Measurements from ENCODE around the gene SLC9A8. TPM values are rescaled to one million over a fixed set of nuclear protein-coding genes. Genes with fewer than 3 reads are reported as not detected.

Gene SLC9A8
- total RNA-seq, 1 experiment from 2014 or later, result 2.3 TPM

DNA sequence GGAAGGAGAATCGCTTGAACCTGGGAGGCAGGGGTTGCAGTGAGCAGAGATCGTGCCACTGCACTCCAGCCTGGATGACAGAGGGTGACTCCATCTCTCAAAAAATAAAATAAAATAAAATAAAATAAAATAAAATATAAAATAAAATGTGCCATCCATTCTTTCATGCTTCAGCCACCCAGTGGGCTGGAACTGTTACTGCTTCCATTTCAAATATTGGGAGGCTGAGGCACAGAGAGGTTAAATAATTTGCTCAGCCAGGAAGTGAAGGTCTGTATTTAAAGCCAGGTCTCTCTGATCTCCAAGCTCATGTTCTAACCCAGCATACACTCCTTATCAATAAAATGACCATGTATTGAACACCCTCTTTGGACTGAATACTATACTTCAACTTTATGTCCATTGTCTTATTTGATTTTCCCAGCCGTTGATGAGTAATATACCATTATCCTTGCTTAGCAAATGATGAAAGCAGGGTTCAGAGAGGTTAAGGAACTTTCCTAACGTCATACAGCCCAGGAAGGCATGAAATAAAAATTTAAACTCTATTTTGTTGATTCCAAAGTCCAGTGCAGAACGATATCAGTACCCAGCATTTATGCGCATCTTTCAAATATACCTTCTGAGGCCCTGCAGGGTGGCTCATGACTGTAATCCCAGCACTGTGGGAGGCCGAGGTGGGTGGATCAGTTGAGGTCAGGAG lies 25.8 kb upstream of the SLC9A8 start:
- DNase-seq (ENCODE audit: low read depth), result no peak

DNA sequence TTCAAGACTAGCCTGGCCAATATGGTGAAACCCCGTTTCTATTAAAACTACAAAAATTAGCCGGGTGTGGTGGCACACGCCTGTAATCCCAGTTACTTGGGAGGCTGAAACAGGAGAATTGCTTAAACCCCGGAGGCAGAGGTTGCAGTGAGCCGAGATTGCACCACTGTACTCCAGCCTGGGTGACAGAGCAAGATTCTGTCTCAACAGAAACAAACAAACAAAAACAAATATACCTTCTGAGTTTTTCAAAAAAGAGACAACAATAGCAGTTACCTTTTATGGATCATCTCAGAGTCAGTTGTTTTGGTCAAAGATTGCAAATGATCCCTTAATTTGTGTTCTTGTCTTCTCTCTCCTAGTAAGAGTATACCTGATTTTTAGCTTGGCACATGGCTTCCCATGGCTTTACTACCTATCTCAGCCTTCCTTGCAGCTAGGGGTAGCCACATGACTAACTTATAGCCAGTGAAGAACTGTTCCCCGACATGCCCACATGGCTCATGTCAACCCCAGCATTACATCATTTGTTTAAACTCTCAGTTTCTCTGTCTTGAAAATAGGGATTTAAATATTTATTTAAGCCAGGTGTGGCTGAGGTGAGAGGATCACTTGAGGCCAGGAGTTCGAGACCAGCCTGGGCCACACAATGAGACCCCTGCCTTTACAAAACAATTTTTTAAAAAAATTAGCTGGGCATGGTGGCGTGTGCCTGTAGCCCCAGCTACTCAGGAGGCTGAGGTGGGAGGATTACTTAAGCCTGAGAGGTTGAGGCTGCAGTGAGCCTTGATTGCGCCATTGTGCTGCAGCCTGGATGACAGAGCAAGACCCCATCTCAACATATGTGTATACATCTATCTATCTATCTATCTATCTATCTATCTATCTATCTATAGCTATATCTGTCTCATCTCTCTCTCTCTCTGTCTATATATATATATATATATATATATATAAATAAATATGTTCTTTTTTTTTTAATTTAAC lies 25.0 kb upstream of the SLC9A8 start:
- no peak for DNase-seq (ENCODE audit: low read depth)

DNA sequence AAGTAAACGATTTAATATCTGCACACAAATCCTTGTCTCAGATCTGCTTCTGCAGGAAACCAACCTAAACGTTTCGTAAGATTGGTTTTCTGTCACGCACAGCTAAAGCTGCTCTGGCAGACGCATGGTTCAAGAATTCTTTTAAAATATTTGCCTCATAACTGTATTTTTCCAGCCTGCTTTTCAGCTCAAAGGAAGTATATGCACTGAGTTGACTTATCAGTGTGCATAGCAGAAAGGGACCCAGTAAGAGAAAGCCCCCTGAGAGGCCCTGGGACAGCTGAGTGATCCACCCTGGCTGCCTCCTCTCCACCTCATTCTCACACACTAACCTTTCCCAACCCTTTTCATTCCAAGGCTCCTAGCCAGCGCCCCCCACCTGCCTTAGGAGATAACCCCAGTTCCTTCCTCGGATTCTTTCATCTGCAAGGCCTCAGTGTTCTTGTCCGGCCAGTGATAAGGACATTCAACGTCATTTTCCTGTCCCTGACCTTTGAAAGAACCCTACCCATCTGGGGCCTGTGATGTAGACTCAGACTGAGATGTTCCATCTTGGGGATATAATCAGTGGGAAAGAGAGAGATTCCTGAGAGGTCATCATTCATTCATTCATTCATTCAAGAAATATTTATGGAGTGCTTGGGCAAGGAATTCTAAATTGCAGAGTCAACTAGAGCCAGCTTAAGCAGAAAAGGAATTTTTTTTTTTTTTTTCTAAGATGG lies 22.4 kb upstream of the SLC9A8 start:
- no peak for DNase-seq (ENCODE audit: low read depth)

DNA sequence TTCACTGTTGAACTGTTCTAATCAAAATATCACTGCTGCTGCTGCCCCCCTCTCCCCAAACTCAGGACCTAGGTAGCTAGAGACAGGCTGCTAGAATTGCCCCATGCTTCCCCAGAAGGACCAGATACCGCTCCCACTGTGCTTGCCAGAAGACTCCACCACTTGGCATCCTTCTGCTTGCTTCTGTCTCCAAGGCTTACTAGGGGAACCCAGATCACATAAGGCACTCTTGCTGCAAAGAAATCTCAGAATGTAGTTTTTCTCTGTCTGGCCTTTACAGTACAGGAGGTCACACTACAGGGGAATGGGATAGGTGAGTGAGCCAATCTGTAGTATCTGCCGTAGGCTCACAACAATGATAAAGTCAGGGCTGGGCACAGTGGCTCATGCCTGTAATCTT lies 21.5 kb upstream of the SLC9A8 start:
- no peak for DNase-seq (ENCODE audit: low read depth)

DNA sequence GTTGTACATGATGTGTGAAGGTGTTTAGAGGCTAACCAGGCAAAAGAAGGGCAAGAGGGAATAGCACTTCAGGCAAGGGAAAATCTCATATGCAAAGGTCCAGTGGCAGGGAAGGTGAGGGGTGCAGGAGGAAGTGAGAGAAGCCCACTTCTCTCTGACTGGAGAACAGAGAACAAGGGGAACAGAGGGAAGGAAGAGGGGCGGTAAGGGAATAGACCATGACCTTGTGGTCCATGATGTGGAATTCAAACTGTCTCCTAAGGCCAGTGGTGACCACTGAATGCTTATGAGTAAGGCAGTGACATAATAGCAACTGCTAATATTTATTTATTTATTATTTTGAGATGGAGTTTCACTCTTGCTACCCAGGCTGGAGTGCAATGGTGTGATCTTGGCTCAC lies 20.6 kb upstream of the SLC9A8 start:
- no peak for DNase-seq (ENCODE audit: low read depth)

- DNase-seq (ENCODE audit: low read depth), result no peak
Measured at GRCh38 chr20:49792611-49793010, 20.0 kb upstream of the SLC9A8 start.

- peak; percentile 14 for DNase-seq (ENCODE audit: low read depth)
Measured at GRCh38 chr20:49794336-49795134, 18.1 kb upstream of the SLC9A8 start.

- DNase-seq (ENCODE audit: low read depth), result no peak
Measured at GRCh38 chr20:49795135-49795424, 17.5 kb upstream of the SLC9A8 start.

DNA sequence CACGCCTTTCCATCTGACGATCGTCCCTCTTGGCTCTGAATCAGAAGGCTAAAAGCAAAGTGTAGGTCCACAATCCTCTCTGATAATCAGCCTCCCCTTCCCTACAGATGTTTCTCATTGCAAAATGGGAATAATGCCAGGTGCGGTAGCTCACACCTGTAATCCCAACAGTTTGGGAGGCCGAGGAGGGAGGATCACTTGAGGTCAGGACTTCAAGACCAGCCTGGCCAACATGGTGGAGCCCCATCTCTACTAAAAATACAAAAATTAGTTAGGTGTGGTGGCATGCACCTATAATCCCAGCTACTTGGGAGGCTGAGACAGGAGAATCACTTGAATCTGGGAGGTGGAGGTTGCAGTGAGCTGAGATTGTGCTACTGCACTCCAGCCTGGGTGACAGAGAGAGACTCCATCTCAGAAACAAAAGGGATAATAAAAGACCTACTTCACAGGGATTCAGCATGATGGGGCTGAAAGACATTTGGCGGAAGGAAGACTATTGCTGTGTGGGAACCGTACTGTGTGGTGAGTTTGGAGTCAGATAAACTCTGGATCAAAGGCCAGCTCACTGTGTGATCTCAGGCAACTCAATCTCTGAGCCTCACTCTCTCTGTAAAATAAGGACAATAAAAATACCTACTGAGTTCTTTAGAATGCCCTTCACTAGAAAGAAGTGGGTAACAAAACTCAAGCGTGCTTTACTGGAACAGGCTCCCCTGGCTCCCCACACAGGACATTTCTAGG lies 15.9 kb upstream of the SLC9A8 start:
- DNase-seq (ENCODE audit: low read depth), result no peak

DNA sequence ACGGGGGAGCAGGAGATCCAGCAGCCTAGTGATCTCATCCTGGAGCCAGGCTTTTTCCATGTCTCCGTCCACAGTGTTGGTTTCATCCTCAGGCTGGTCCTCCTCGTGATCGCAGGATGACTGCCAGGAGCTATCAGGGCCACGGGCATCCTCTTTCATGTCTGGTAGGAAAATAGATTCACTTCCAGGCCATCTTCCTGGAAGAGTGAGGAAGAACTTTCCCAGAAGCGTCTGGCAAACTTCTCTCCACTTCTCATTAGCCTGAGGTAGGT lies 15.3 kb upstream of the SLC9A8 start:
- DNase-seq (ENCODE audit: low read depth), result no peak

- no peak for DNase-seq (ENCODE audit: low read depth)
Measured at GRCh38 chr20:49798718-49799117, 13.9 kb upstream of the SLC9A8 start.

DNA sequence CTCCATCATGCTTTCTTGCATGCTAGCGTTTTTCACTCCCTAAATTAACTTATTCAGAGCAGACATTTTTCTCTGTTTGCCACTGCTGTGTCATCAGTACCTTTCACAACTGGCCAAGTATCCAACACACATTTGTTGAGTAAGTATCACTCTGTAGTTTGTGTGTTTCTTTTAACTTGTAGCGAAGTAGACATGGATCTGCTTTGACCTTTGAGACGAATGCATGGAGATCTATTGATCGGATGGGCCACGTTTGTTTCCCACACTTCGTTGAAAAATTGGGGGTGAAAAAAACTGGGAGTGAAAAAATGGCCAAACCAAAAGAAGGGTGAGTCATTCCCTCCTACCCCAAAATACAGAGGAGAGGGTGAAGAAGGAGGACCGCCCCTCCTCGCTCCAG lies 12.9 kb upstream of the SLC9A8 start:
- no peak for DNase-seq (ENCODE audit: low read depth)

DNA sequence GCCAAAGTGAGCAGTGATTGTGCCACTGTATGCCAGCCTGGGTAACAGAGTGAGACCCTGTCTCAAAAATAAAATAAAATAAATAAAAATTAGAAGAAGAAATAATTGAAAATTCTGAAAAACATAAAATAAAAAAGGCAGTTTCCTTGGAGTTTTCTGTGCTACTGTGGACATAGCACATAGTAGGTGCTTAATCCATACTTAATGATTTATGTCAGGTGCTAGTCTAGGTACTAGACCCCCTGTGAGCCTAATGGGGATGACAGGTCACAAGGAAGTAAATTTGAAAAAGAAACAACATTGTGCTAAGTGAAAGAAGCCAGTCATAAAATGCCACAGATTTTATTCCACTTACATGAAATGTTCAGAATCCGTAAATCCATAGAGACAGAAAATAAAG lies 9.2 kb upstream of the SLC9A8 start:
- no peak for DNase-seq (ENCODE audit: low read depth)

DNA sequence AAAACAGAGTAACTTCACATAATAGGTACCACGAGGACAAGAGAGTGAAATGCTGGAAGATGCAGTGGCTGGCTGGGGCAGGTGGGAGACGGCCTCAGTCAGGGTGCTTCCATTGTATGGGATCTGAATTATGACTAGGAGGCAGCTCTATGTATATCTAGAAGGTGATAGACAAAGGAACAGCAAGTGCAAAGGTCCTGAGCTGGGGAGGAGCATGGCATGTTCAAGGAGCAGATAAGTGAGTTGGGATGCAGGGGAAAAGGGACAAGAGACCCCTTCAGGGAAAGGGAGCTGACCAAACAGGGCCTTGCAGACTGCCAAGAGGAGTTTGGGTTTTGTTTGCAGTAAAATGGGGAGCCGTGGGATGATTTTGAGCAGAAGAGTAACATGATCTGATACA lies 8.3 kb upstream of the SLC9A8 start:
- no peak for DNase-seq (ENCODE audit: low read depth)

GRCh38 chr20:49805224-49805876 lies 7.3 kb upstream of the SLC9A8 start:
- peak; percentile 7 for DNase-seq (ENCODE audit: low read depth)

DNA sequence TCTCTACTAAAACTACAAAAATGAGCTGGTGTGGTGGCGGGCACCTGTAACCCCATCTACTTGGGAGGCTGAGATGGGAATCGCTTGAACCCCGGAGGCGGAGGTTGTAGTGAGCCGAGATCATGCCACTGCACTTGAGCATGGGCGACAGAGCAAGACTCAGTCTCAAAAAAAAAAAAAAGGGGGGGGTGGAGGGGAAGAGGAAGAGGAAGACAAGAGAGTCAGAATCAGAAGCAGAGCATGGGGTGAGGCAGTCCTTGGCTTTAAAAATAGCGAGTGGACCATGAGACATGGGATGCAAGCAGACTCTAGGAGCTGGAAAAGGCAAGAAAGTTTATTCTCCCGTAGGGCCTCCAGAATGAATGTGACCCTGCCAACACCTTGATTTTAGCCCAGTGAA lies 3.9 kb upstream of the SLC9A8 start:
- no peak for DNase-seq (ENCODE audit: low read depth)

DNA sequence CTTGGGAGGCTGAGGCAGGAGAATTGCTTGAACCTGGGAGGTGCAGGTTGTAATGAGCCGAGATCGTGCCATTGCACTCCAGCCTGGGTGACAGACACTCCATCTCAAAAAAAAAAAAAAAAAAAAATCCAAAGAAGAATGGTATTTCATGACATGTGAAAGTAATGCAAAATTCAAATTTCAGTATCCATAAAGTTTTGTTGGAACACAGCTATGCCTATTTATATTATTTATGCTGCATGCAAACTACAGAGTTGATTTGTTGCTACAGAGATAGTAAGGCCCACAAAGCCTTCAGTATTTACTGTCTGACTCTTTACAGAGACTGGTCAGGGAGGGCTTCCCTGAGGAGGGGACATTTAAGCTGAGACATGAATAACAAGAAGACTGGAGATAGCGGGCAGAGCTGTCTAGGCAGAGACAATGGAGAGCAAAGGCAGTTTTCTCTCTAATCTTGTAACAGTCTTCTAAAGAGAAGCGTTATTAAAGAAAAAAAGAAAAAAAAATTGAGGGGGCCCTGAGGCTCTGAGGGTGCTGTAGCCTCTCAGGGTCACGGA lies 2.7 kb upstream of the SLC9A8 start:
- no peak for DNase-seq (ENCODE audit: low read depth)

- no peak for DNase-seq (ENCODE audit: low read depth)
Measured at GRCh38 chr20:49810491-49811190, 2.0 kb upstream of the SLC9A8 start.

- peak; percentile 76 for DNase-seq (ENCODE audit: low read depth)
Measured at GRCh38 chr20:49811825-49812506, 662 bp upstream of the SLC9A8 start.

All from Daoy (cell line).